IMR-90 (cell line): Measurements from ENCODE around the gene VSTM5. TPM values are rescaled to one million over a fixed set of nuclear protein-coding genes. Genes with fewer than 3 reads are reported as not detected.

Experiments used
- ATAC-seq: fragments of 200-7000 bp; cut with Tn5 transposase; 2 replicates; pipeline ENCODE4 v1.9.1; 2020; ENCODE audit warnings: low read depth, mild to moderate bottlenecking, moderate library complexity
- BruUV-seq: library from RNA; stranded (reverse); fragments of 400-500 nt; replicated peaks from 2 replicates; lab custom pipeline; 2021; lab: Mats Ljungman, UMichigan
- CTCF ChIA-PET: fragments of 300-600 bp; formaldehyde crosslinking; extraction: SDS; loops from one replicate; lab custom pipeline; 2021; ENCODE audit warnings: antibody characterized with exemption; lab: Yijun Ruan, JAX
- POLR2A ChIA-PET: fragments of 300-600 bp; sonication (Branson Sonifier 250); formaldehyde crosslinking; loops from one replicate; lab custom pipeline; 2022; ENCODE audit warnings: antibody characterized with exemption; ENCODE audit not compliant: unreplicated experiment; lab: Charles Lee
- DNase-seq: peaks from one replicate; pipeline ENCODE4 v3.0.0; 2013
- H2AFZ ChIP-seq: replicated peaks from 2 replicates; pipeline ENCODE3; 2013; ENCODE audit warnings: low read length, mild to moderate bottlenecking; ENCODE audit not compliant: poor library complexity
- H2AK5ac ChIP-seq: 2 replicates; pipeline ENCODE4 v1.6.1; 2013; ENCODE audit warnings: low read depth, low read length, inconsistent platforms
- H2AK9ac ChIP-seq: replicated peaks from 2 replicates; pipeline ENCODE3; 2013; ENCODE audit warnings: mild to moderate bottlenecking, low read depth, low read length, moderate library complexity; ENCODE audit not compliant: poor library complexity
- H2BK120ac ChIP-seq: 2 replicates; pipeline ENCODE4 v1.6.1; 2013; ENCODE audit warnings: low read depth, low read length, inconsistent platforms
- H2BK15ac ChIP-seq: 3 replicates; pipeline ENCODE4 v1.6.1; 2013; ENCODE audit warnings: low read depth, low read length, inconsistent platforms
- H2BK20ac ChIP-seq: 2 replicates; pipeline ENCODE4 v1.6.1; 2013; ENCODE audit warnings: low read depth, mild to moderate bottlenecking, inconsistent platforms, low read length, moderate library complexity
- H2BK5ac ChIP-seq: 2 replicates; pipeline ENCODE4 v1.6.1; 2013; ENCODE audit warnings: mild to moderate bottlenecking, low read depth, low read length, inconsistent platforms; ENCODE audit not compliant: poor library complexity, severe bottlenecking
- H3K14ac ChIP-seq: replicated peaks from 2 replicates; pipeline ENCODE4 v1.6.1; 2013; ENCODE audit warnings: low read depth, low read length, inconsistent platforms
- H3K18ac ChIP-seq: 2 replicates; pipeline ENCODE4 v1.6.1; 2013; ENCODE audit warnings: low read depth, low read length, control low read depth
- H3K23ac ChIP-seq: 2 replicates; pipeline ENCODE4 v1.6.1; 2013; ENCODE audit warnings: low read depth, low read length, inconsistent platforms
- H3K27ac ChIP-seq: 2 replicates; pipeline ENCODE4 v1.5.1; 2013; ENCODE audit warnings: mild to moderate bottlenecking, control low read depth, low read length; ENCODE audit not compliant: insufficient read depth
- H3K27me3 ChIP-seq: 2 replicates; pipeline ENCODE4 v1.6.1; 2013; ENCODE audit warnings: low read length; ENCODE audit not compliant: control insufficient read depth, insufficient read depth
- H3K36me3 ChIP-seq: 2 replicates; pipeline ENCODE4 v1.6.1; 2013; ENCODE audit warnings: low read length, mixed read lengths; ENCODE audit not compliant: control insufficient read depth, insufficient read depth
- H3K4ac ChIP-seq: 2 replicates; pipeline ENCODE4 v1.6.1; 2013; ENCODE audit warnings: low read depth, low read length, inconsistent platforms
- H3K4me1 ChIP-seq: 2 replicates; pipeline ENCODE4 v1.6.1; 2013; ENCODE audit warnings: low read length, mixed read lengths; ENCODE audit not compliant: control insufficient read depth, insufficient read depth
- H3K4me2 ChIP-seq: 2 replicates; pipeline ENCODE4 v1.6.1; 2013; ENCODE audit warnings: low read depth, mild to moderate bottlenecking, control low read depth, low read length, moderate library complexity
- H3K4me3 ChIP-seq: 2 replicates; pipeline ENCODE4 v1.5.1; 2013; ENCODE audit warnings: low read depth, mild to moderate bottlenecking, control low read depth, low read length, moderate library complexity; ENCODE audit not compliant: insufficient read depth
- H3K56ac ChIP-seq: 2 replicates; pipeline ENCODE4 v1.6.1; 2013; ENCODE audit warnings: low read length, inconsistent platforms; ENCODE audit not compliant: insufficient read depth; ENCODE audit errors: extremely low read depth
- H3K79me1 ChIP-seq, 2 experiments: 2 replicates each; pipeline ENCODE4 v1.6.1; 2013; ENCODE audit warnings: low read length in 2 of 2, inconsistent platforms in 1 of 2, low read depth in 1 of 2
- H3K9ac ChIP-seq: 2 replicates; pipeline ENCODE4 v1.6.1; 2013; ENCODE audit warnings: low read depth, low read length, control low read depth
- H3K9me1 ChIP-seq: 2 replicates; pipeline ENCODE4 v1.6.1; 2013; ENCODE audit warnings: low read length, inconsistent platforms; ENCODE audit not compliant: insufficient read depth
- H3K9me3 ChIP-seq: 2 replicates; pipeline ENCODE4 v1.6.1; 2013; ENCODE audit warnings: low read length; ENCODE audit not compliant: control insufficient read depth, insufficient read depth
- H4K20me1 ChIP-seq: 2 replicates; pipeline ENCODE4 v1.6.1; 2013; ENCODE audit warnings: low read length, inconsistent platforms; ENCODE audit not compliant: insufficient read depth
- H4K5ac ChIP-seq: 2 replicates; pipeline ENCODE4 v1.6.1; 2013; ENCODE audit warnings: mild to moderate bottlenecking, low read depth, low read length, control low read depth
- H4K8ac ChIP-seq, 2 experiments: 2 replicates each; pipeline ENCODE4 v1.6.1; 2013; ENCODE audit warnings: low read depth in 2 of 2, low read length in 2 of 2, control low read depth in 1 of 2, inconsistent platforms in 1 of 2
- H4K91ac ChIP-seq: 2 replicates; pipeline ENCODE4 v1.6.1; 2013; ENCODE audit warnings: low read depth, low read length, inconsistent platforms; ENCODE audit not compliant: insufficient read depth
- CTCF ChIP-seq: conservative IDR thresholded peaks from 2 replicates; pipeline ENCODE4 v1.5.1; 2012; ENCODE audit warnings: mild to moderate bottlenecking, low read depth, low read length, improper control_type of control experiment
- MAFK ChIP-seq: IDR thresholded peaks from 2 replicates; pipeline ENCODE4 v1.6.1; 2012; ENCODE audit warnings: low read depth, low read length, improper control_type of control experiment
- MAZ ChIP-seq: IDR thresholded peaks from 2 replicates; pipeline ENCODE4 v1.6.1; 2012; ENCODE audit warnings: low read depth, mild to moderate bottlenecking, low read length, improper control_type of control experiment, moderate library complexity, borderline replicate concordance
- RAD21 ChIP-seq: IDR thresholded peaks from 2 replicates; pipeline ENCODE4 v1.6.1; 2012; ENCODE audit warnings: low read length, improper control_type of control experiment
- SMC3 ChIP-seq: fragments of 150-350 bp; IDR thresholded peaks from 2 replicates; pipeline ENCODE4 v1.6.1; 2016; ENCODE audit warnings: low read depth, mild to moderate bottlenecking, antibody characterized with exemption, low read length, moderate library complexity
- WGBS, 2 experiments: methylation state at CpG; one replicate each; pipeline versions ENCODE4 v1.1.5 to v1.1.7; 2013; ENCODE audit warnings: missing lambda C conversion rate in 2 of 2; ENCODE audit not compliant: insufficient read length in 1 of 2; ENCODE audit errors: extremely low coverage in 2 of 2; 5-methylcytosine and 5-hydroxymethylcytosine counted together
- dilution Hi-C: fragments of 300-500 bp; cut with HindIII; formaldehyde crosslinking; loops from one replicate; pipeline ENCODE4 v1.14.3; 2018; ENCODE audit warnings: low sequenced_read_pairs; ENCODE audit not compliant: unreplicated experiment
- in situ Hi-C: fragments of 300-500 bp; cut with MboI; formaldehyde crosslinking; loops from 3 replicates; pipeline ENCODE4 v1.14.3; 2019; ENCODE audit warnings: low sequenced_read_pairs, inconsistent platforms, mixed read lengths
- intact Hi-C: fragments of 100-400 bp; cut with micrococcal nuclease; formaldehyde crosslinking; loops from 2 replicates; pipeline ENCODE4 v1.10.0; 2022
- polyA plus RNA-seq, 3 experiments: library from polyadenylated mRNA; depleted of rRNA; stranded (reverse); fragments of >200 nt; gene quantifications; 2 replicates each; pipeline ENCODE4 v1.2.3, GENCODE V29; 2012; ENCODE audit warnings: low replicate concordance in 1 of 3
- total RNA-seq: library from RNA; depleted of rRNA; stranded (reverse); fragments of >200 nt; gene quantifications from 2 replicates; pipeline ENCODE4 v1.2.3, GENCODE V29; 2012

The VSTM5 gene
- total and polyA plus RNA-seq, 2 of the 4 experiments (the other 2 are of a cell fraction): 0.36 to 0.43 TPM

DNA sequence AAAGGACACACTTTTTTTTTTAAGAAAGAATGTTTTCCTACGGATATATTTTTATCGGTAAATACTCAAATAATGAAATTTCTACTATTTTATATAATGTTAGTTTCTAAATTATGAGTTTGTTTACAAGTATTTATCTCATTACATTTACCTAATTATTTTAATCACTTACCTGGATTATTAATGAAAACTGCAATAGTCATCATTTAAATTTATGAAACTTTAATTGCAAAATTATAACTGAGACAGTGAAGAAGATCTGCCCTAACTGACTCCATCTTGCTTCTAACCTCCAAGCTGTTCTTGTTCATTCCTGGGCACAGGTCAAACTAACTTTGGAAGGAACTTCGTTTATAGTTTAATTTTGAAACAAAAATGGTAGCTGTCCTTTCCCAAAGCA is 25.2 kb upstream of the VSTM5 start:
- H3K4me3 ChIP-seq: no peak overlapping the region
- H2BK20ac ChIP-seq: no peak overlapping the region
- no peak overlapping the region for H4K5ac ChIP-seq
- no peak overlapping the region for H3K18ac ChIP-seq
- no peak overlapping the region for H3K4me2 ChIP-seq
- no peak overlapping the region for H2BK5ac ChIP-seq
- ChIA-PET CTCF (interaction anchor here (0.6 kb wide), 1 partner anchor 114 kb away, joined by 3 read pairs; no protein-coding TSS in a partner anchor), POLR2A (no interaction called here)
- dilution Hi-C loops: no loop called here
- BruUV-seq: no TSS peak
- no peaks in the 10 kb centered on the region for H3K27me3 ChIP-seq
- H3K4me1 ChIP-seq: no peaks in the 10 kb centered on the region
- in situ Hi-C loops: no loop called here
- H4K91ac ChIP-seq: no peak overlapping the region
- no peak overlapping the region for H3K14ac ChIP-seq
- no peaks in the 10 kb centered on the region for H3K79me1 ChIP-seq
- H3K56ac ChIP-seq: no peak overlapping the region
- DNase-seq: no peak
- H2BK120ac ChIP-seq: no peak overlapping the region
- H2BK15ac ChIP-seq: no peak overlapping the region
- no peaks in the 10 kb centered on the region for H3K9me3 ChIP-seq
- H3K36me3 ChIP-seq: no peaks in the 10 kb centered on the region
- no peak overlapping the region for H3K27ac ChIP-seq
- WGBS, 2 experiments: no CpG with 5 or more reads among the region's 3 CpGs
- no peak overlapping the region for H2AFZ ChIP-seq
- no peak overlapping the region for H3K4ac ChIP-seq
- no peak overlapping the region for H2AK5ac ChIP-seq
- no peak overlapping the region for H3K23ac ChIP-seq
- no peak overlapping the region for H4K8ac ChIP-seq
- no peak for TF ChIP-seq RAD21
- peak; percentile 76 for TF ChIP-seq MAFK
- TF ChIP-seq SMC3: no peak
- no peak for TF ChIP-seq MAZ
- no peak for TF ChIP-seq CTCF
- H3K9me1 ChIP-seq: no peaks in the 10 kb centered on the region
- ATAC-seq: no peak
- intact Hi-C loops: no loop called here
- no peak overlapping the region for H2AK9ac ChIP-seq
- no peak overlapping the region for H3K9ac ChIP-seq
- H4K20me1 ChIP-seq: no peaks in the 10 kb centered on the region
